Mononuclear cell (primary cell): ENCODE measurements around the gene ANAPC4. TPM values are rescaled to one million over a fixed set of nuclear protein-coding genes. Genes with fewer than 3 reads are reported as not detected.
"Not testable (repeated sequence)": the region's sequence is repeated elsewhere in the genome, so short reads cannot be mapped to it uniquely, and the experiment has no call there.

Source experiments
- H3K27me3 ChIP-seq: 2 replicates; pipeline ENCODE4 v1.6.0; 2011; ENCODE audit warnings: low read length, control low read depth; ENCODE audit not compliant: insufficient read depth
- H3K4me1 ChIP-seq: 2 replicates; pipeline ENCODE4 v1.5.1; 2011; ENCODE audit warnings: mild to moderate bottlenecking, low read length, control low read depth; ENCODE audit not compliant: insufficient read depth
- H3K4me3 ChIP-seq: 2 replicates; pipeline ENCODE4 v1.5.1; 2011; ENCODE audit warnings: mild to moderate bottlenecking, low read length, moderate library complexity
- H3K9me3 ChIP-seq: 2 replicates; pipeline ENCODE4 v1.5.1; 2011; ENCODE audit warnings: low read depth, mild to moderate bottlenecking, control low read depth, low read length
- total RNA-seq: library from RNA; depleted of rRNA; stranded (reverse); fragments of >200 nt; gene quantifications from one replicate; pipeline ENCODE4 v1.2.3, GENCODE V29; 2012

Gene ANAPC4
- total RNA-seq, 1 donor: 15.1 TPM

GRCh38 chr4:25367004-25367621 lies 9.9 kb upstream of the ANAPC4 start:
- Histone ChIP-seq H3K9me3 (no peaks in the 10 kb centered on the region), H3K4me3 (no peak overlapping the region), H3K27me3 (no peaks in the 10 kb centered on the region), H3K4me1 (no peaks in the 10 kb centered on the region)

GRCh38 chr4:25367877-25368276 lies 9.2 kb upstream of the ANAPC4 start:
- no peaks in the 10 kb centered on the region for H3K4me1 ChIP-seq
- no peaks in the 10 kb centered on the region for H3K9me3 ChIP-seq
- no peaks in the 10 kb centered on the region for H3K27me3 ChIP-seq
- no peak overlapping the region for H3K4me3 ChIP-seq

- Histone ChIP-seq H3K27me3 (no peaks in the 10 kb centered on the region), H3K9me3 (no peaks in the 10 kb centered on the region), H3K4me1 (no peaks in the 10 kb centered on the region), H3K4me3 (no peak overlapping the region)
Measured at GRCh38 chr4:25368315-25368714, 8.7 kb upstream of the ANAPC4 start.

GRCh38 chr4:25370242-25370641 lies 6.8 kb upstream of the ANAPC4 start:
- H3K4me1 ChIP-seq: no peaks in the 10 kb centered on the region
- H3K4me3 ChIP-seq: no peak overlapping the region
- no peaks in the 10 kb centered on the region for H3K9me3 ChIP-seq
- H3K27me3 ChIP-seq: no peaks in the 10 kb centered on the region

- H3K9me3 ChIP-seq, H3K4me3 ChIP-seq, H3K4me1 ChIP-seq, H3K27me3 ChIP-seq: not testable (repeated sequence)
Measured at GRCh38 chr4:25372549-25372948, 4.5 kb upstream of the ANAPC4 start.

- peak overlapping the region; percentile 92 for H3K4me3 ChIP-seq
- no peaks in the 10 kb centered on the region for H3K9me3 ChIP-seq
- H3K27me3 ChIP-seq: no peaks in the 10 kb centered on the region
- H3K4me1 ChIP-seq: peaks cover 26% of the 10 kb centered on the region
Measured at GRCh38 chr4:25377572-25378436, 741 bp downstream of the ANAPC4 start.

- Histone ChIP-seq H3K27me3 (no peaks in the 10 kb centered on the region), H3K9me3 (no peaks in the 10 kb centered on the region), H3K4me1 (peaks cover 26% of the 10 kb centered on the region), H3K4me3 (no peak overlapping the region)
Measured at GRCh38 chr4:25378437-25378743, 1.3 kb downstream of the ANAPC4 start.

GRCh38 chr4:25379591-25379990 lies 2.5 kb downstream of the ANAPC4 start:
- H3K27me3 ChIP-seq: no peaks in the 10 kb centered on the region
- peaks cover 26% of the 10 kb centered on the region for H3K4me1 ChIP-seq
- H3K4me3 ChIP-seq: no peak overlapping the region
- no peaks in the 10 kb centered on the region for H3K9me3 ChIP-seq

- Histone ChIP-seq H3K4me3 (no peak overlapping the region), H3K4me1 (peaks cover 11% of the 10 kb centered on the region), H3K27me3 (no peaks in the 10 kb centered on the region), H3K9me3 (no peaks in the 10 kb centered on the region)
Measured at GRCh38 chr4:25383647-25384046, 6.6 kb downstream of the ANAPC4 start.

GRCh38 chr4:25386926-25387325 lies 9.9 kb downstream of the ANAPC4 start:
- H3K9me3 ChIP-seq: no peaks in the 10 kb centered on the region
- no peak overlapping the region for H3K4me3 ChIP-seq
- H3K4me1 ChIP-seq: no peaks in the 10 kb centered on the region
- no peaks in the 10 kb centered on the region for H3K27me3 ChIP-seq

GRCh38 chr4:25397305-25397704 lies 20.2 kb downstream of the ANAPC4 start:
- Histone ChIP-seq H3K4me1 (no peaks in the 10 kb centered on the region), H3K27me3 (no peaks in the 10 kb centered on the region), H3K9me3 (no peaks in the 10 kb centered on the region), H3K4me3 (no peak overlapping the region)

GRCh38 chr4:25399510-25399909 lies 22.4 kb downstream of the ANAPC4 start:
- Histone ChIP-seq H3K4me3 (no peak overlapping the region), H3K27me3 (no peaks in the 10 kb centered on the region), H3K4me1 (no peaks in the 10 kb centered on the region), H3K9me3 (no peaks in the 10 kb centered on the region)

GRCh38 chr4:25401066-25401465 lies 24.0 kb downstream of the ANAPC4 start:
- H3K27me3 ChIP-seq: no peaks in the 10 kb centered on the region
- H3K4me3 ChIP-seq: no peak overlapping the region
- H3K4me1 ChIP-seq: no peaks in the 10 kb centered on the region
- no peaks in the 10 kb centered on the region for H3K9me3 ChIP-seq

- no peaks in the 10 kb centered on the region for H3K9me3 ChIP-seq
- H3K4me3 ChIP-seq: no peak overlapping the region
- H3K27me3 ChIP-seq: no peaks in the 10 kb centered on the region
- no peaks in the 10 kb centered on the region for H3K4me1 ChIP-seq
Measured at GRCh38 chr4:25402521-25402920, 25.5 kb downstream of the ANAPC4 start.

GRCh38 chr4:25403699-25404098 lies 26.6 kb downstream of the ANAPC4 start:
- Histone ChIP-seq H3K9me3 (no peaks in the 10 kb centered on the region), H3K4me1 (no peaks in the 10 kb centered on the region), H3K27me3 (no peaks in the 10 kb centered on the region), H3K4me3 (no peak overlapping the region)

GRCh38 chr4:25405453-25405852 lies 28.4 kb downstream of the ANAPC4 start:
- Histone ChIP-seq H3K4me1 (no peaks in the 10 kb centered on the region), H3K4me3 (no peak overlapping the region), H3K9me3 (no peaks in the 10 kb centered on the region), H3K27me3 (no peaks in the 10 kb centered on the region)
